ENCODE measurements around the gene SPATA7. TPM values are rescaled to one million over a fixed set of nuclear protein-coding genes. Genes with fewer than 3 reads are reported as not detected.

Gene SPATA7
- total and polyA plus RNA-seq, 9 of the 15 experiments (the other 6 are each of a cell fraction or from before 2014, with no cell fraction given) = 0.80 to 3.3 (median 2.5) TPM

GRCh38 chr14:88351966-88352691, 33.3 kb upstream of the SPATA7 start:
- ATAC-seq = no peak
- H3K4me2 ChIP-seq (ENCODE audit: insufficient read depth, low read length) = no peak overlapping the region
- H2AFZ ChIP-seq (ENCODE audit: low read depth, low read length) = no peak overlapping the region
- in situ Hi-C loops (cut with MboI) (no loop called here), intact Hi-C loops (cut with micrococcal nuclease) (no loop called here)
- H3K27me3 ChIP-seq (ENCODE audit: control insufficient read depth in 2 of 2, insufficient read depth in 2 of 2, low read length in 2 of 2) = no peaks in the 10 kb centered on the region
- H3K9me3 ChIP-seq (replicated peaks; ENCODE audit: control insufficient read depth, insufficient read depth, low read depth, low read length) = no peaks in the 10 kb centered on the region
- H3K4me3 ChIP-seq = no peak overlapping the region
- no peaks in the 10 kb centered on the region for H4K20me1 ChIP-seq (replicated peaks; ENCODE audit: control insufficient read depth, insufficient read depth, low read length)
- H3K79me2 ChIP-seq (ENCODE audit: control insufficient read depth, insufficient read depth, low read length) = no peaks in the 10 kb centered on the region
- 0% methylated on average over 4 of the region's 4 CpGs for WGBS (ENCODE audit: insufficient coverage, low coverage, missing lambda C conversion rate)
- POLR2A ChIA-PET = no interaction called here
- no peak overlapping the region for H3K27ac ChIP-seq (ENCODE audit: extremely low read depth, low read depth, low read length)
- TF ChIP-seq CHD7 (IDR thresholded peaks at IDR 0.05; ENCODE audit: low read depth, low read length) (no peak), NFRKB (IDR thresholded peaks at IDR 0.05; ENCODE audit: low read depth) (no peak), MEF2A (IDR thresholded peaks at IDR 0.05; ENCODE audit: control insufficient read depth, low read depth, low read length) (no peak), RHOXF2B (CRISPR knock-in tag; conservative IDR thresholded peaks at IDR 0.05) (no peak), SAFB2 (IDR thresholded peaks at IDR 0.05; ENCODE audit: borderline replicate concordance, low read depth, low read length, severe bottlenecking) (no peak), ZNF395 (CRISPR knock-in tag; IDR thresholded peaks at IDR 0.05) (no peak), RNF2 (IDR thresholded peaks at IDR 0.05) (no peak)
- no peaks in the 10 kb centered on the region for H3K9me1 ChIP-seq (ENCODE audit: control insufficient read depth, insufficient read depth, low read length)
- BruUV-seq (replicated peaks) = no TSS peak
- CTCF ChIA-PET (ENCODE audit: low intra/inter-chr PET ratio) = no interaction called here
- H3K36me3 ChIP-seq (ENCODE audit: control insufficient read depth, insufficient read depth, low read length) = no peaks in the 10 kb centered on the region
- no peak for FAIRE-seq
- H3K9ac ChIP-seq (ENCODE audit: insufficient read depth in 1 of 2, low read depth in 2 of 2, low read length in 2 of 2) = no peak overlapping the region
- no peak for DNase-seq (ENCODE audit: extremely low read depth in 1 of 4, low spot score in 3 of 4)
- H3K4me1 ChIP-seq (replicated peaks in 1 of 2; ENCODE audit: control insufficient read depth in 2 of 2, insufficient read depth in 2 of 2, low read length in 2 of 2) = no peaks in the 10 kb centered on the region
